ENCODE measurements around the gene TMEM200C.
"Not testable (repeated sequence)": the region's sequence is repeated elsewhere in the genome, so short reads cannot be mapped to it uniquely, and the experiment has no call there.

TMEM200C gene

GRCh38 chr18:5891184-5891853, 4.0 kb downstream of the TMEM200C start:
- DNase-seq = no peak

- no peak for DNase-seq
Observed at GRCh38 chr18:5890331-5891183, 4.8 kb downstream of the TMEM200C start.

- DNase-seq = no peak
Observed at GRCh38 chr18:5885361-5885760, 10.0 kb downstream of the TMEM200C start.

GRCh38 chr18:5884375-5884774, 10.9 kb downstream of the TMEM200C start:
- DNase-seq = no peak

GRCh38 chr18:5879479-5879882, 15.8 kb downstream of the TMEM200C start:
- no peak for DNase-seq

- no peak for DNase-seq
Observed at GRCh38 chr18:5876891-5877290, 18.4 kb downstream of the TMEM200C start.

- DNase-seq = no peak
Observed at GRCh38 chr18:5874336-5874735, 21.0 kb downstream of the TMEM200C start.

GRCh38 chr18:5872886-5873285, 22.4 kb downstream of the TMEM200C start:
- DNase-seq = no peak

GRCh38 chr18:5871426-5871825, 23.9 kb downstream of the TMEM200C start:
- no peak for DNase-seq

GRCh38 chr18:5868218-5868854, 27.0 kb downstream of the TMEM200C start:
- peak; percentile 21 for DNase-seq

- no peak for DNase-seq
Observed at GRCh38 chr18:5865521-5865920, 29.8 kb downstream of the TMEM200C start.

GRCh38 chr18:5862127-5862526, 33.2 kb downstream of the TMEM200C start:
- not testable (repeated sequence) for DNase-seq

GRCh38 chr18:5857180-5857579, 38.1 kb downstream of the TMEM200C start:
- DNase-seq = no peak

- DNase-seq = no peak
Observed at GRCh38 chr18:5853253-5853652, 42.1 kb downstream of the TMEM200C start.

GRCh38 chr18:5851998-5852397, 43.3 kb downstream of the TMEM200C start:
- DNase-seq = no peak

- no peak for DNase-seq
Observed at GRCh38 chr18:5842653-5843052, 52.7 kb downstream of the TMEM200C start.

- DNase-seq = no peak
Observed at GRCh38 chr18:5841518-5841917, 53.8 kb downstream of the TMEM200C start.

GRCh38 chr18:5840547-5840946, 54.8 kb downstream of the TMEM200C start:
- no peak for DNase-seq

GRCh38 chr18:5840025-5840424, 55.3 kb downstream of the TMEM200C start:
- no peak for DNase-seq

- DNase-seq = no peak
Observed at GRCh38 chr18:5839102-5839501, 56.2 kb downstream of the TMEM200C start.
